ENCODE results near the gene STAT5B. TPM values are rescaled to one million over a fixed set of nuclear protein-coding genes. Genes with fewer than 3 reads are reported as not detected.
A peak's percentile ranks its signal among the peaks of the same experiment; 100 is the strongest.

STAT5B gene
- total and polyA plus RNA-seq, 9 of the 15 experiments (the other 6 are each of a cell fraction or from before 2014, with no cell fraction given): 20.8 to 176 (median 92.4) TPM

GRCh38 chr17:42312285-42313130 is 36.3 kb upstream of the STAT5B start (continued):
- TF ChIP-seq NCOA2 (IDR thresholded peaks at IDR 0.05; ENCODE audit: partially characterized antibody in 2 of 2): peak in 1 of 2 experiments; percentile 89
- TF ChIP-seq SMAD3 (CRISPR knock-in tag; conservative IDR thresholded peaks at IDR 0.05): peak; percentile 39; the same call in 1 of the 2 replicates
- peak; percentile 25 for TF ChIP-seq CHD2 (IDR thresholded peaks at IDR 0.05; ENCODE audit: low read depth, low read length)
- peak; percentile 58 for TF ChIP-seq ZNF239 (CRISPR knock-in tag; IDR thresholded peaks at IDR 0.05)
- TF ChIP-seq NRF1 (conservative IDR thresholded peaks at IDR 0.05 in 1 of 2, IDR thresholded peaks at IDR 0.05 in 1 of 2): peak; percentile 71 to 79
- TF ChIP-seq RB1 (IDR thresholded peaks at IDR 0.05; ENCODE audit: low read depth): peak; percentile 69
- TF ChIP-seq ZNF77 (CRISPR knock-in tag; IDR thresholded peaks at IDR 0.05): 0 out of 2 replicates have a peak, but pooled peaks have one; percentile 16
- no peak for TF ChIP-seq POLR3G (IDR thresholded peaks at IDR 0.05; ENCODE audit: extremely low read depth, insufficient read length, insufficient replicate concordance)
- peak; percentile 83 for TF ChIP-seq NFIC (IDR thresholded peaks at IDR 0.05)
- peak; percentile 60; the same call in 1 of the 2 replicates for TF ChIP-seq ZNF253 (CRISPR knock-in tag; conservative IDR thresholded peaks at IDR 0.05)
- peak; percentile 75; the same call in 1 of the 2 replicates for TF ChIP-seq PHB2 (IDR thresholded peaks at IDR 0.05; ENCODE audit: low read depth)
- peak; percentile 86 for TF ChIP-seq POLR2A (conservative IDR thresholded peaks at IDR 0.05)
- peak; percentile 79; the same call in 1 of the 2 replicates for TF ChIP-seq HNRNPL (IDR thresholded peaks at IDR 0.05; ENCODE audit: low read depth, low read length)
- TF ChIP-seq CC2D1A (IDR thresholded peaks at IDR 0.05): peak; percentile 71; the same call in 1 of the 2 replicates
- peak; percentile 82 for TF ChIP-seq LEF1 (IDR thresholded peaks at IDR 0.05)
- TF ChIP-seq, protein P1, sequence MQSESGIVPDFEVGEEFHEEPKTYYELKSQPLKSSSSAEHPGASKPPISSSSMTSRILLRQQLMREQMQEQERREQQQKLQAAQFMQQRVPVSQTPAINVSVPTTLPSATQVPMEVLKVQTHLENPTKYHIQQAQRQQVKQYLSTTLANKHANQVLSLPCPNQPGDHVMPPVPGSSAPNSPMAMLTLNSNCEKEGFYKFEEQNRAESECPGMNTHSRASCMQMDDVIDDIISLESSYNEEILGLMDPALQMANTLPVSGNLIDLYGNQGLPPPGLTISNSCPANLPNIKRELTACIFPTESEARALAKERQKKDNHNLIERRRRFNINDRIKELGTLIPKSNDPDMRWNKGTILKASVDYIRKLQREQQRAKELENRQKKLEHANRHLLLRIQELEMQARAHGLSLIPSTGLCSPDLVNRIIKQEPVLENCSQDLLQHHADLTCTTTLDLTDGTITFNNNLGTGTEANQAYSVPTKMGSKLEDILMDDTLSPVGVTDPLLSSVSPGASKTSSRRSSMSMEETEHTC (IDR thresholded peaks at IDR 0.05): no peak
- TF ChIP-seq PHTF2 (CRISPR knock-in tag; IDR thresholded peaks at IDR 0.05): 0 out of 2 replicates have a peak, but pooled peaks have one; percentile 31
- TF ChIP-seq, protein P2, sequence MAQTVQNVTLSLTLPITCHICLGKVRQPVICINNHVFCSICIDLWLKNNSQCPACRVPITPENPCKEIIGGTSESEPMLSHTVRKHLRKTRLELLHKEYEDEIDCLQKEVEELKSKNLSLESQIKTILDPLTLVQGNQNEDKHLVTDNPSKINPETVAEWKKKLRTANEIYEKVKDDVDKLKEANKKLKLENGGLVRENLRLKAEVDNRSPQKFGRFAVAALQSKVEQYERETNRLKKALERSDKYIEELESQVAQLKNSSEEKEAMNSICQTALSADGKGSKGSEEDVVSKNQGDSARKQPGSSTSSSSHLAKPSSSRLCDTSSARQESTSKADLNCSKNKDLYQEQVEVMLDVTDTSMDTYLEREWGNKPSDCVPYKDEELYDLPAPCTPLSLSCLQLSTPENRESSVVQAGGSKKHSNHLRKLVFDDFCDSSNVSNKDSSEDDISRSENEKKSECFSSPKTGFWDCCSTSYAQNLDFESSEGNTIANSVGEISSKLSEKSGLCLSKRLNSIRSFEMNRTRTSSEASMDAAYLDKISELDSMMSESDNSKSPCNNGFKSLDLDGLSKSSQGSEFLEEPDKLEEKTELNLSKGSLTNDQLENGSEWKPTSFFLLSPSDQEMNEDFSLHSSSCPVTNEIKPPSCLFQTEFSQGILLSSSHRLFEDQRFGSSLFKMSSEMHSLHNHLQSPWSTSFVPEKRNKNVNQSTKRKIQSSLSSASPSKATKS (CRISPR knock-in tag; IDR thresholded peaks at IDR 0.05): no peak
- TF ChIP-seq CXXC5 (CRISPR knock-in tag; IDR thresholded peaks at IDR 0.05): peak; percentile 96
- peak; percentile 73; the same call in 1 of the 2 replicates for TF ChIP-seq KDM2B (CRISPR knock-in tag; IDR thresholded peaks at IDR 0.05)
- peak; percentile 83 for TF ChIP-seq PCBP1 (IDR thresholded peaks at IDR 0.05; ENCODE audit: low read depth, low read length, poor library complexity, severe bottlenecking)
- TF ChIP-seq CTCFL (IDR thresholded peaks at IDR 0.05; ENCODE audit: borderline replicate concordance, insufficient read depth, low read depth, low read length, poor library complexity, severe bottlenecking): peak; percentile 86
- TF ChIP-seq L3MBTL2 (IDR thresholded peaks at IDR 0.05): peak; percentile 86
- no peak; the same call in 1 of the 2 replicates for TF ChIP-seq ETV5 (CRISPR knock-in tag; IDR thresholded peaks at IDR 0.05; ENCODE audit: low read depth)
- peak; percentile 93 for TF ChIP-seq POLR2AphosphoS5 (IDR thresholded peaks at IDR 0.05; ENCODE audit: control insufficient read depth, insufficient read depth, low read depth, low read length)

All from K562 (cell line).